ENCODE results near the gene SIAH3. TPM values are rescaled to one million over a fixed set of nuclear protein-coding genes. Genes with fewer than 3 reads are reported as not detected.

Gene SIAH3
- polyA plus RNA-seq, 1 donor from 2014 or later: 4.9 TPM

DNA sequence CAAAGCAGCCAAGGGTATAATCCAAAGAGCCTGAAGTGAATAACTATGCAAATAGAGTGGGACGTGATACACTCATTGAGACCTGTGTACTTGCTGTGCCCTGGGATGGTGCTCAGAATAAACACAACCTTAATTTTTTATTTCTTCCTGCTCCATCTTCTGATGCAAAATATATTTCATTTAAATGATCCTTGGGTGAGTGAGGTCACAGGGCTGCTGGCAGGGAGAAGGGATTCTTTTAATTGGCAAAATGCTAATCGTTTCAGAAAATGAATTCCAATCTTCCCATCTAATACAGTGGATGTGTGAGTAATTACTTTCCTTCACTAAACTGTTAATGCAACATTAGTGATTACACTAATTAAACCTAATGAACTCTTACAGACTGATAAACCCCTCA is 63.5 kb downstream of the SIAH3 start:
- H3K27me3 ChIP-seq (ENCODE audit: insufficient read depth, low read depth, low read length): no peaks in the 10 kb centered on the region
- no peak overlapping the region for H3K4me3 ChIP-seq (ENCODE audit: low read length)

DNA sequence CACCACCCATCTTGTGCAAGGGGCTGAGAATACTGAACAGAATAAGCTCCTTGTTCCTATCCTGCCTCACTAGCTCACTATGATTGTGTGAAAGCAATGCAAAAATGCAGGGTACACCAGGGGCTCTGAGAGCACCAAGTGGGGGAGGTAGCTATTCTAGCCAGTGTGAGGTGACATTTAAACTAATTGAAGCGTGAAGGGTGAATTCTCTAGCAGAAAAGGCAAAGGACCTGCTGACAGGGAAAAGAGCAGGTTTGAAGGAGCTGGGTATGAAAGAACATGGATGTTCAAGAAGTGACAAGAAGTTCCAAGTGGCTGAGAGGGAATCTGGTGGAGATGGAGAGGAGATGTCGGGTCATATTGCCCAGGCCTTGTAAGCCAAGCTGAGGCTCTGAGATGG is 64.2 kb downstream of the SIAH3 start:
- no peaks in the 10 kb centered on the region for H3F3A ChIP-seq (ENCODE audit: insufficient read depth, low read length, poor library complexity, severe bottlenecking)
- H3K4me2 ChIP-seq (ENCODE audit: low read length): no peak overlapping the region
- no peak for TF ChIP-seq POLR2AphosphoS5 (IDR thresholded peaks at IDR 0.05)
- no peak for TF ChIP-seq RAD21 (conservative IDR thresholded peaks at IDR 0.05)
- TF ChIP-seq, protein P1, sequence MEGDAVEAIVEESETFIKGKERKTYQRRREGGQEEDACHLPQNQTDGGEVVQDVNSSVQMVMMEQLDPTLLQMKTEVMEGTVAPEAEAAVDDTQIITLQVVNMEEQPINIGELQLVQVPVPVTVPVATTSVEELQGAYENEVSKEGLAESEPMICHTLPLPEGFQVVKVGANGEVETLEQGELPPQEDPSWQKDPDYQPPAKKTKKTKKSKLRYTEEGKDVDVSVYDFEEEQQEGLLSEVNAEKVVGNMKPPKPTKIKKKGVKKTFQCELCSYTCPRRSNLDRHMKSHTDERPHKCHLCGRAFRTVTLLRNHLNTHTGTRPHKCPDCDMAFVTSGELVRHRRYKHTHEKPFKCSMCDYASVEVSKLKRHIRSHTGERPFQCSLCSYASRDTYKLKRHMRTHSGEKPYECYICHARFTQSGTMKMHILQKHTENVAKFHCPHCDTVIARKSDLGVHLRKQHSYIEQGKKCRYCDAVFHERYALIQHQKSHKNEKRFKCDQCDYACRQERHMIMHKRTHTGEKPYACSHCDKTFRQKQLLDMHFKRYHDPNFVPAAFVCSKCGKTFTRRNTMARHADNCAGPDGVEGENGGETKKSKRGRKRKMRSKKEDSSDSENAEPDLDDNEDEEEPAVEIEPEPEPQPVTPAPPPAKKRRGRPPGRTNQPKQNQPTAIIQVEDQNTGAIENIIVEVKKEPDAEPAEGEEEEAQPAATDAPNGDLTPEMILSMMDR (IDR thresholded peaks at IDR 0.05; ENCODE audit: poor library complexity, severe bottlenecking): no peak
- no peak for TF ChIP-seq MXI1 (conservative IDR thresholded peaks at IDR 0.05; ENCODE audit: poor library complexity, severe bottlenecking)
- TF ChIP-seq EP300 (conservative IDR thresholded peaks at IDR 0.05; ENCODE audit: poor library complexity, severe bottlenecking): no peak
- TF ChIP-seq, protein P2, sequence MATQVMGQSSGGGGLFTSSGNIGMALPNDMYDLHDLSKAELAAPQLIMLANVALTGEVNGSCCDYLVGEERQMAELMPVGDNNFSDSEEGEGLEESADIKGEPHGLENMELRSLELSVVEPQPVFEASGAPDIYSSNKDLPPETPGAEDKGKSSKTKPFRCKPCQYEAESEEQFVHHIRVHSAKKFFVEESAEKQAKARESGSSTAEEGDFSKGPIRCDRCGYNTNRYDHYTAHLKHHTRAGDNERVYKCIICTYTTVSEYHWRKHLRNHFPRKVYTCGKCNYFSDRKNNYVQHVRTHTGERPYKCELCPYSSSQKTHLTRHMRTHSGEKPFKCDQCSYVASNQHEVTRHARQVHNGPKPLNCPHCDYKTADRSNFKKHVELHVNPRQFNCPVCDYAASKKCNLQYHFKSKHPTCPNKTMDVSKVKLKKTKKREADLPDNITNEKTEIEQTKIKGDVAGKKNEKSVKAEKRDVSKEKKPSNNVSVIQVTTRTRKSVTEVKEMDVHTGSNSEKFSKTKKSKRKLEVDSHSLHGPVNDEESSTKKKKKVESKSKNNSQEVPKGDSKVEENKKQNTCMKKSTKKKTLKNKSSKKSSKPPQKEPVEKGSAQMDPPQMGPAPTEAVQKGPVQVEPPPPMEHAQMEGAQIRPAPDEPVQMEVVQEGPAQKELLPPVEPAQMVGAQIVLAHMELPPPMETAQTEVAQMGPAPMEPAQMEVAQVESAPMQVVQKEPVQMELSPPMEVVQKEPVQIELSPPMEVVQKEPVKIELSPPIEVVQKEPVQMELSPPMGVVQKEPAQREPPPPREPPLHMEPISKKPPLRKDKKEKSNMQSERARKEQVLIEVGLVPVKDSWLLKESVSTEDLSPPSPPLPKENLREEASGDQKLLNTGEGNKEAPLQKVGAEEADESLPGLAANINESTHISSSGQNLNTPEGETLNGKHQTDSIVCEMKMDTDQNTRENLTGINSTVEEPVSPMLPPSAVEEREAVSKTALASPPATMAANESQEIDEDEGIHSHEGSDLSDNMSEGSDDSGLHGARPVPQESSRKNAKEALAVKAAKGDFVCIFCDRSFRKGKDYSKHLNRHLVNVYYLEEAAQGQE (IDR thresholded peaks at IDR 0.05; ENCODE audit: borderline replicate concordance): no peak
- TF ChIP-seq SMC3 (conservative IDR thresholded peaks at IDR 0.05; ENCODE audit: poor library complexity): no peak
- TF ChIP-seq EZH2 (IDR thresholded peaks at IDR 0.05; ENCODE audit: borderline replicate concordance, insufficient read depth, low read length, poor library complexity, severe bottlenecking): no peak
- TF ChIP-seq TAF1 (IDR thresholded peaks at IDR 0.05; ENCODE audit: low read depth): no peak
- H3K27me3 ChIP-seq (ENCODE audit: insufficient read depth, low read depth, low read length): no peaks in the 10 kb centered on the region
- H3K9ac ChIP-seq (ENCODE audit: low read length): no peak overlapping the region
- no peaks in the 10 kb centered on the region for H3K9me3 ChIP-seq (ENCODE audit: low read length)
- no peaks in the 10 kb centered on the region for H3K79me2 ChIP-seq (replicated peaks; ENCODE audit: insufficient read depth, low read length)
- no peaks in the 10 kb centered on the region for H3K36me3 ChIP-seq (ENCODE audit: insufficient read depth, low read length)
- H3K27ac ChIP-seq (ENCODE audit: low read length): no peak overlapping the region
- H3K9me2 ChIP-seq (ENCODE audit: insufficient read depth, low read length): no peaks in the 10 kb centered on the region
- H3K4me3 ChIP-seq (ENCODE audit: low read length): no peak overlapping the region
- no peaks in the 10 kb centered on the region for H4K20me1 ChIP-seq (ENCODE audit: insufficient read depth)
- no peak overlapping the region for H2AFZ ChIP-seq (ENCODE audit: low read depth, low read length)

More for the DNA sequence above, 63.5 kb downstream of the SIAH3 start:
- Histone ChIP-seq H3K9ac (ENCODE audit: low read length) (no peak overlapping the region), H3K9me3 (ENCODE audit: low read length) (no peaks in the 10 kb centered on the region), H3F3A (ENCODE audit: insufficient read depth, low read length, poor library complexity, severe bottlenecking) (no peaks in the 10 kb centered on the region), H3K79me2 (replicated peaks; ENCODE audit: insufficient read depth, low read length) (no peaks in the 10 kb centered on the region), H3K27ac (ENCODE audit: low read length) (no peak overlapping the region), H3K4me2 (ENCODE audit: low read length) (no peak overlapping the region), H2AFZ (ENCODE audit: low read depth, low read length) (no peak overlapping the region), H4K20me1 (ENCODE audit: insufficient read depth) (no peaks in the 10 kb centered on the region), H3K36me3 (ENCODE audit: insufficient read depth, low read length) (no peaks in the 10 kb centered on the region), H3K9me2 (ENCODE audit: insufficient read depth, low read length) (no peaks in the 10 kb centered on the region)
- TF ChIP-seq EZH2 (IDR thresholded peaks at IDR 0.05; ENCODE audit: borderline replicate concordance, insufficient read depth, low read length, poor library complexity, severe bottlenecking): no peak
- TF ChIP-seq POLR2AphosphoS5 (IDR thresholded peaks at IDR 0.05): no peak
- no peak for TF ChIP-seq TAF1 (IDR thresholded peaks at IDR 0.05; ENCODE audit: low read depth)
- TF ChIP-seq, protein P1 (IDR thresholded peaks at IDR 0.05; ENCODE audit: poor library complexity, severe bottlenecking): no peak

Data from neural cell (in vitro differentiated cells).